Uterus (tissue), 4 donors: ENCODE measurements around the gene TLE3. TPM values are rescaled to one million over a fixed set of nuclear protein-coding genes. Genes with fewer than 3 reads are reported as not detected.

Source experiments
- DNase-seq, 2 donors: peaks; one replicate each; pipeline ENCODE4 v3.0.0-alpha.2; 2019 to 2020
- H3K27ac ChIP-seq, 2 donors: fragments of 200-600 bp; sonication (generic); 1 replicate in 1 of 2; 2 replicates in 1 of 2; pipeline ENCODE4 v1.5.1; 2016 to 2018
- H3K27me3 ChIP-seq, 2 donors: fragments of 200-600 bp; sonication (generic); one replicate each; pipeline ENCODE4 v1.5.1; 2018 to 2019; ENCODE audit warnings: control low read depth in 1 of 2
- H3K36me3 ChIP-seq, 2 donors: fragments of 200-600 bp; sonication (generic); one replicate each; pipeline ENCODE4 v1.5.1; 2019; ENCODE audit warnings: control low read depth in 1 of 2
- H3K4me1 ChIP-seq, 2 donors: fragments of 200-600 bp; sonication (generic); one replicate each; pipeline ENCODE4 v1.5.1; 2018 to 2019; ENCODE audit warnings: control low read depth in 1 of 2
- H3K4me3 ChIP-seq, 2 donors: fragments of 200-600 bp; sonication (generic); 1 replicate in 1 of 2; 2 replicates in 1 of 2; pipeline ENCODE4 v1.5.1; 2018 to 2019; ENCODE audit warnings: mild to moderate bottlenecking in 1 of 2
- H3K9me3 ChIP-seq, 2 donors: fragments of 200-600 bp; sonication (generic); one replicate each; pipeline ENCODE4 v1.5.1; 2019; ENCODE audit warnings: control low read depth in 1 of 2
- POLR2A ChIP-seq, 2 donors: fragments of 450-650 bp; IDR thresholded peaks; one replicate each; pipeline ENCODE4 v1.6.1; 2016; ENCODE audit warnings: antibody characterized with exemption in 2 of 2, mild to moderate bottlenecking in 1 of 2, moderate library complexity in 1 of 2
- intact Hi-C: fragments of 100-400 bp; cut with DNase I; formaldehyde crosslinking; loops from one replicate; pipeline ENCODE4 v1.15.1; 2023; ENCODE audit warnings: low total_unique reads
- total RNA-seq, 4 donors: library from RNA; depleted of rRNA in 3 of 4; stranded (reverse); fragments of >200 nt in 3 of 4; gene quantifications; one replicate each; pipeline versions ENCODE4 v1.1.0 to v1.2.4, GENCODE V29; 2014 to 2023
- TF ChIP-seq, protein P1 (sequence below), 4 experiments: fragments of 200-600 bp in 2 of 4; fragments of 450-650 bp in 2 of 4; sonication (generic) in 2 of 4; IDR thresholded peaks; one replicate each; pipeline ENCODE4 v1.5.1; 2016 to 2019; ENCODE audit warnings: antibody characterized with exemption in 4 of 4, mild to moderate bottlenecking in 2 of 4, moderate library complexity in 1 of 4
- donor health status: DM: yes; HTN: yes; CAD: no.

TLE3 gene
- total RNA-seq, 4 donors from 2014 or later = 7.4 to 244 (median 49.4) TPM

DNA sequence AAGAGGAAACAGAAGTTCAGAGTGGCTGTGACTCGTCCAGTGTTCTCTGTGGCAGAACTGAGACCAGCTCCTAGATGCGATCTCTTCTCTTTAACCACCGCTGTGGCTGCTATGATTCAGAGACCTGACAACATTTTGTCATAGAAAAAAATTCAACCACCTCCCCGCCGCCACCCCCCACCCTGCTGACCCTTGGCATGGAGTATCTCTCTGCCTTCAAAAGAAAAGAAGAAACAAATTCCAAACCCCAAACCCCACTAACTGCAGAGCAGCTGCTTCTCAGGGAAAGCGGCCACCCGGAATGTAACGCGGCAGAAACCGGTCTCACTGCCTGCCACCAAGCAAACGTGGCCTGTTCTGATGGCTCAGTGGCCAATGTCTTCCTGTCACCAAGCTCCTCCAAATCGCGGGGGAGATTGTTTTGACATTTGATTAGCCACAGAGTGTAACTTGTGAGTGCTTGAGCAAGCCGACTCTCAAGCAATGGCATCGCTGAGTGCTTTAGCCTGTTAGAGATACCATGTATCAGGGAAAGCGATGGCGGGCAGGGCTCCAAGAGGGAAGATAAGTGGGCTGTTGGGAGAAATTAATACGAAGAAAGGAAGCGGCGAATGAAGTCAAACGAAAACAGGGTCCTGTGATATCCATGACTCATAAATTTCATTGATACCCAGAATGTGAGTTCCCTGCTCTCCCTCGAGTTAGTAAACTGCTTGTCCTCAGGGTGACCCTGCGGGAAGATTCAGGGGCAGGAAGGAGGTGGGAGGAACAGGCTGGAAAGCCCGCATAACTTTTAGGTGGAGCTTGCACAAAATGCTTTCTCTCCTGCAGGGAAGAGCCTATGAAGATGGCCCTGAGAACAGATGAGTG is 44.8 kb upstream of the TLE3 start:
- DNase-seq = peak; percentile 47 to 48

DNA sequence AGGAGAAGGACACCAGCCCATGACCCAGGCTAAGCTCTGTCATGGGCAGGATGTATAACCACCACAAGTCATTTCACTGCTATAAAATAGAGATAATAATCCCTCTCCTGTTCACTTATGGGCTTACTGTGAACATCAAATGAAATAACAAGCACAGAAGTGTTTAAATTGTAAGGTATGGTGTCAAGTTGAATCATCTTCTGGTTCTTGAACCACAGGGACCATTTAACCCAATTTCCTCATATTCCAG is 44.3 kb upstream of the TLE3 start:
- H3K27ac ChIP-seq = peak overlapping the region in 1 of 2 donors; percentile 52
- intact Hi-C loops = no loop called here

More for the DNA sequence above, 44.8 kb upstream of the TLE3 start:
- Histone ChIP-seq H3K4me1 (peaks cover 0 to 3% of the 10 kb centered on the region in 2 donors), H3K27ac (peak overlapping the region; percentile 45 to 52), H3K27me3 (no peaks in the 10 kb centered on the region), H3K36me3 (no peaks in the 10 kb centered on the region), H3K4me3 (no peak overlapping the region), H3K9me3 (no peaks in the 10 kb centered on the region)
- TF ChIP-seq, protein P1, sequence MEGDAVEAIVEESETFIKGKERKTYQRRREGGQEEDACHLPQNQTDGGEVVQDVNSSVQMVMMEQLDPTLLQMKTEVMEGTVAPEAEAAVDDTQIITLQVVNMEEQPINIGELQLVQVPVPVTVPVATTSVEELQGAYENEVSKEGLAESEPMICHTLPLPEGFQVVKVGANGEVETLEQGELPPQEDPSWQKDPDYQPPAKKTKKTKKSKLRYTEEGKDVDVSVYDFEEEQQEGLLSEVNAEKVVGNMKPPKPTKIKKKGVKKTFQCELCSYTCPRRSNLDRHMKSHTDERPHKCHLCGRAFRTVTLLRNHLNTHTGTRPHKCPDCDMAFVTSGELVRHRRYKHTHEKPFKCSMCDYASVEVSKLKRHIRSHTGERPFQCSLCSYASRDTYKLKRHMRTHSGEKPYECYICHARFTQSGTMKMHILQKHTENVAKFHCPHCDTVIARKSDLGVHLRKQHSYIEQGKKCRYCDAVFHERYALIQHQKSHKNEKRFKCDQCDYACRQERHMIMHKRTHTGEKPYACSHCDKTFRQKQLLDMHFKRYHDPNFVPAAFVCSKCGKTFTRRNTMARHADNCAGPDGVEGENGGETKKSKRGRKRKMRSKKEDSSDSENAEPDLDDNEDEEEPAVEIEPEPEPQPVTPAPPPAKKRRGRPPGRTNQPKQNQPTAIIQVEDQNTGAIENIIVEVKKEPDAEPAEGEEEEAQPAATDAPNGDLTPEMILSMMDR (IDR thresholded peaks at IDR 0.05) = no peak
- no peak for TF ChIP-seq POLR2A (IDR thresholded peaks at IDR 0.05)
- intact Hi-C loops = no loop called here

GRCh38 chr15:70141376-70142071 is 43.8 kb upstream of the TLE3 start:
- Histone ChIP-seq H3K27me3 (no peaks in the 10 kb centered on the region), H3K27ac (peak overlapping the region; percentile 17 to 52), H3K36me3 (no peaks in the 10 kb centered on the region), H3K9me3 (no peaks in the 10 kb centered on the region), H3K4me1 (peaks cover 0 to 3% of the 10 kb centered on the region in 2 donors), H3K4me3 (no peak overlapping the region)
- no peak for TF ChIP-seq POLR2A (IDR thresholded peaks at IDR 0.05)
- TF ChIP-seq, protein P1 (IDR thresholded peaks at IDR 0.05) = no peak
- intact Hi-C loops = no loop called here
- no peak for DNase-seq

More for the DNA sequence above, 44.3 kb upstream of the TLE3 start:
- Histone ChIP-seq H3K4me1 (peaks cover 0 to 3% of the 10 kb centered on the region in 2 donors), H3K27me3 (no peaks in the 10 kb centered on the region), H3K4me3 (no peak overlapping the region), H3K36me3 (no peaks in the 10 kb centered on the region), H3K9me3 (no peaks in the 10 kb centered on the region)
- no peak for TF ChIP-seq POLR2A (IDR thresholded peaks at IDR 0.05)
- TF ChIP-seq, protein P1 (IDR thresholded peaks at IDR 0.05) = no peak
- no peak for DNase-seq

GRCh38 chr15:70140543-70141375 is 43.0 kb upstream of the TLE3 start:
- no peaks in the 10 kb centered on the region for H3K9me3 ChIP-seq
- H3K4me1 ChIP-seq = peaks cover 0 to 3% of the 10 kb centered on the region in 2 donors
- H3K4me3 ChIP-seq = no peak overlapping the region
- intact Hi-C loops = no loop called here
- H3K27ac ChIP-seq = peak overlapping the region; percentile 17 to 52
- H3K36me3 ChIP-seq = no peaks in the 10 kb centered on the region
- TF ChIP-seq, protein P1 (IDR thresholded peaks at IDR 0.05) = no peak
- no peak for TF ChIP-seq POLR2A (IDR thresholded peaks at IDR 0.05)
- H3K27me3 ChIP-seq = no peaks in the 10 kb centered on the region
- no peak for DNase-seq
